HL-60 (cell line): ENCODE measurements around the gene TTLL1.

Experiments
- GABPA ChIP-seq: IDR thresholded peaks from 2 replicates; pipeline ENCODE4 v1.6.1; 2012; ENCODE audit warnings: low read depth
- POLR2AphosphoS5 ChIP-seq: IDR thresholded peaks from 2 replicates; pipeline ENCODE4 v1.6.1; 2012; ENCODE audit warnings: low read depth
- SPI1 ChIP-seq: IDR thresholded peaks from 2 replicates; pipeline ENCODE4 v1.6.1; 2012; ENCODE audit warnings: low read depth, mild to moderate bottlenecking, borderline replicate concordance
- TF ChIP-seq, protein P1 (sequence below): IDR thresholded peaks from one replicate; pipeline ENCODE4 v1.5.1; 2011; ENCODE audit warnings: low read length, control low read depth, inconsistent platforms; ENCODE audit not compliant: insufficient read depth
- TF ChIP-seq, protein P2 (sequence below): IDR thresholded peaks from 2 replicates; pipeline ENCODE4 v1.6.1; 2012; ENCODE audit warnings: low read depth; ENCODE audit not compliant: insufficient replicate concordance

DNA sequence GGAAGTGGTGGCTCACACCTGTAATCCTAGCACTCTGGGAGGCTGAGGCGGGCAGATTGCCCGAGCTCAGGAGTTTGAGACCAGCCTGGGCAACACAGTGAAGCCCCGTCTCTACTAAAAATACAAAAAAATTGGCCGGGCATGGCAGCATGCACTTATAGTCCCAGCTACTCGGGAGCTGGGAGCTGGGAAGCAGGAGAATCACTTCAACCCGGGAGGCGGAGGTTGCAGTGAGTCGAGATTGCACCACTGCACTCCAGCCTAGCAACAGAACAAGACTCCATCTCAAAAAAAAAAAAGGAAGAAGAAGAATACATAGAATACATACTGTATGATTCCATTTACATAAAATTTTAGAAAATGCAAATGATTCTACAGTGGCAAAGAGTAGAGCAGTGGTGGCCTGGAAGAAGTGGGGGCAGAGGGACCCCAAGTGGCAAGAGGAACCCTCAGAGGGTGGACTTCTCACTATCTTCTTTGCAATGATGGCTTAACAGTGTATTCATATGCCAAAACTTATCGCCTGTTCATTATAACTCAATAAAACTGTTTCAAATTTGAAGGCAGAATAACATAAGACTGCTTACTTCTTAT, 96.2 kb downstream of the TTLL1 start:
- TF ChIP-seq, protein P1, sequence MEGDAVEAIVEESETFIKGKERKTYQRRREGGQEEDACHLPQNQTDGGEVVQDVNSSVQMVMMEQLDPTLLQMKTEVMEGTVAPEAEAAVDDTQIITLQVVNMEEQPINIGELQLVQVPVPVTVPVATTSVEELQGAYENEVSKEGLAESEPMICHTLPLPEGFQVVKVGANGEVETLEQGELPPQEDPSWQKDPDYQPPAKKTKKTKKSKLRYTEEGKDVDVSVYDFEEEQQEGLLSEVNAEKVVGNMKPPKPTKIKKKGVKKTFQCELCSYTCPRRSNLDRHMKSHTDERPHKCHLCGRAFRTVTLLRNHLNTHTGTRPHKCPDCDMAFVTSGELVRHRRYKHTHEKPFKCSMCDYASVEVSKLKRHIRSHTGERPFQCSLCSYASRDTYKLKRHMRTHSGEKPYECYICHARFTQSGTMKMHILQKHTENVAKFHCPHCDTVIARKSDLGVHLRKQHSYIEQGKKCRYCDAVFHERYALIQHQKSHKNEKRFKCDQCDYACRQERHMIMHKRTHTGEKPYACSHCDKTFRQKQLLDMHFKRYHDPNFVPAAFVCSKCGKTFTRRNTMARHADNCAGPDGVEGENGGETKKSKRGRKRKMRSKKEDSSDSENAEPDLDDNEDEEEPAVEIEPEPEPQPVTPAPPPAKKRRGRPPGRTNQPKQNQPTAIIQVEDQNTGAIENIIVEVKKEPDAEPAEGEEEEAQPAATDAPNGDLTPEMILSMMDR, result no peak
- TF ChIP-seq GABPA (no peak), POLR2AphosphoS5 (no peak), SPI1 (no peak)
- TF ChIP-seq, protein P2, sequence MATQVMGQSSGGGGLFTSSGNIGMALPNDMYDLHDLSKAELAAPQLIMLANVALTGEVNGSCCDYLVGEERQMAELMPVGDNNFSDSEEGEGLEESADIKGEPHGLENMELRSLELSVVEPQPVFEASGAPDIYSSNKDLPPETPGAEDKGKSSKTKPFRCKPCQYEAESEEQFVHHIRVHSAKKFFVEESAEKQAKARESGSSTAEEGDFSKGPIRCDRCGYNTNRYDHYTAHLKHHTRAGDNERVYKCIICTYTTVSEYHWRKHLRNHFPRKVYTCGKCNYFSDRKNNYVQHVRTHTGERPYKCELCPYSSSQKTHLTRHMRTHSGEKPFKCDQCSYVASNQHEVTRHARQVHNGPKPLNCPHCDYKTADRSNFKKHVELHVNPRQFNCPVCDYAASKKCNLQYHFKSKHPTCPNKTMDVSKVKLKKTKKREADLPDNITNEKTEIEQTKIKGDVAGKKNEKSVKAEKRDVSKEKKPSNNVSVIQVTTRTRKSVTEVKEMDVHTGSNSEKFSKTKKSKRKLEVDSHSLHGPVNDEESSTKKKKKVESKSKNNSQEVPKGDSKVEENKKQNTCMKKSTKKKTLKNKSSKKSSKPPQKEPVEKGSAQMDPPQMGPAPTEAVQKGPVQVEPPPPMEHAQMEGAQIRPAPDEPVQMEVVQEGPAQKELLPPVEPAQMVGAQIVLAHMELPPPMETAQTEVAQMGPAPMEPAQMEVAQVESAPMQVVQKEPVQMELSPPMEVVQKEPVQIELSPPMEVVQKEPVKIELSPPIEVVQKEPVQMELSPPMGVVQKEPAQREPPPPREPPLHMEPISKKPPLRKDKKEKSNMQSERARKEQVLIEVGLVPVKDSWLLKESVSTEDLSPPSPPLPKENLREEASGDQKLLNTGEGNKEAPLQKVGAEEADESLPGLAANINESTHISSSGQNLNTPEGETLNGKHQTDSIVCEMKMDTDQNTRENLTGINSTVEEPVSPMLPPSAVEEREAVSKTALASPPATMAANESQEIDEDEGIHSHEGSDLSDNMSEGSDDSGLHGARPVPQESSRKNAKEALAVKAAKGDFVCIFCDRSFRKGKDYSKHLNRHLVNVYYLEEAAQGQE, result no peak
